Measurements from ENCODE around the gene VASH1.

Gene VASH1

GRCh38 chr14:76761136-76761959 lies at the start of gene VASH1:
Gene VASH1 (plus strand): TSS chr14:76761468. CDS start chr14:76762822, 1,354 bp downstream.
- TF ChIP-seq CTCF (IDR thresholded peaks at IDR 0.05; ENCODE audit: low read length): no peak
- no peak for TF ChIP-seq EZH2 (IDR thresholded peaks at IDR 0.05; ENCODE audit: borderline replicate concordance, low read length)
- no peaks in the 10 kb centered on the region for H4K20me1 ChIP-seq (ENCODE audit: insufficient read depth, low read length)
- H3K9me2 ChIP-seq (ENCODE audit: low read depth, low read length): no peaks in the 10 kb centered on the region
- no peak within 1 kb of the TSS for H2AFZ ChIP-seq (ENCODE audit: low read length)
- H3K79me2 ChIP-seq (ENCODE audit: insufficient read depth, low read length): no peaks in the 10 kb centered on the region
- no peak within 1 kb of the TSS for H3K9ac ChIP-seq (ENCODE audit: low read length)
- no peak within 1 kb of the TSS for H3K27ac ChIP-seq (ENCODE audit: low read depth, low read length, poor library complexity, severe bottlenecking)
- no peaks in the 10 kb centered on the region; the same call in 1 of the 2 replicates for H3K27me3 ChIP-seq (ENCODE audit: insufficient read depth, low read length)
- no peaks in the 10 kb centered on the region for H3K9me3 ChIP-seq (ENCODE audit: low read length)
- H3K4me1 ChIP-seq (ENCODE audit: insufficient read depth, low read length, severe bottlenecking): no peaks in the 10 kb centered on the region
- H3K36me3 ChIP-seq (ENCODE audit: insufficient read depth, low read length): no peaks in the 10 kb centered on the region
- peak within 1 kb of the TSS; percentile 46 for H3K4me3 ChIP-seq (ENCODE audit: low read depth, low read length, poor library complexity, severe bottlenecking)
- H3K4me2 ChIP-seq (ENCODE audit: low read length): peak within 1 kb of the TSS; percentile 36; the same call in 1 of the 2 replicates
- H3F3A ChIP-seq (ENCODE audit: insufficient read depth, low read length): no peaks in the 10 kb centered on the region

- Histone ChIP-seq H3K27ac (ENCODE audit: low read depth, low read length, poor library complexity, severe bottlenecking) (no peak overlapping the region), H3K4me2 (ENCODE audit: low read length) (no peak overlapping the region), H3K9me3 (ENCODE audit: low read length) (no peaks in the 10 kb centered on the region), H2AFZ (ENCODE audit: low read length) (no peak overlapping the region), H4K20me1 (ENCODE audit: insufficient read depth, low read length) (no peaks in the 10 kb centered on the region), H3K9ac (ENCODE audit: low read length) (no peak overlapping the region), H3K9me2 (ENCODE audit: low read depth, low read length) (no peaks in the 10 kb centered on the region), H3F3A (ENCODE audit: insufficient read depth, low read length) (no peaks in the 10 kb centered on the region), H3K27me3 (ENCODE audit: insufficient read depth, low read length) (peaks cover 8% of the 10 kb centered on the region; the same call in 1 of the 2 replicates), H3K36me3 (ENCODE audit: insufficient read depth, low read length) (no peaks in the 10 kb centered on the region), H3K4me3 (ENCODE audit: low read depth, low read length, poor library complexity, severe bottlenecking) (no peak overlapping the region), H3K4me1 (ENCODE audit: insufficient read depth, low read length, severe bottlenecking) (no peaks in the 10 kb centered on the region), H3K79me2 (ENCODE audit: insufficient read depth, low read length) (no peaks in the 10 kb centered on the region)
- TF ChIP-seq EZH2 (IDR thresholded peaks at IDR 0.05; ENCODE audit: borderline replicate concordance, low read length): no peak
- no peak for TF ChIP-seq CTCF (IDR thresholded peaks at IDR 0.05; ENCODE audit: low read length)
Observed at GRCh38 chr14:76713121-76713520, 48.1 kb upstream of the VASH1 start.

GRCh38 chr14:76714470-76714869 lies 46.8 kb upstream of the VASH1 start:
- no peaks in the 10 kb centered on the region for H3F3A ChIP-seq (ENCODE audit: insufficient read depth, low read length)
- no peaks in the 10 kb centered on the region for H3K4me1 ChIP-seq (ENCODE audit: insufficient read depth, low read length, severe bottlenecking)
- no peak overlapping the region for H2AFZ ChIP-seq (ENCODE audit: low read length)
- H3K9ac ChIP-seq (ENCODE audit: low read length): no peak overlapping the region
- H3K4me2 ChIP-seq (ENCODE audit: low read length): no peak overlapping the region
- H3K9me2 ChIP-seq (ENCODE audit: low read depth, low read length): no peaks in the 10 kb centered on the region
- peaks cover 10% of the 10 kb centered on the region; the same call in 1 of the 2 replicates for H3K27me3 ChIP-seq (ENCODE audit: insufficient read depth, low read length)
- TF ChIP-seq CTCF (IDR thresholded peaks at IDR 0.05; ENCODE audit: low read length) (no peak), EZH2 (IDR thresholded peaks at IDR 0.05; ENCODE audit: borderline replicate concordance, low read length) (no peak)
- H3K4me3 ChIP-seq (ENCODE audit: low read depth, low read length, poor library complexity, severe bottlenecking): no peak overlapping the region
- H3K79me2 ChIP-seq (ENCODE audit: insufficient read depth, low read length): no peaks in the 10 kb centered on the region
- no peak overlapping the region for H3K27ac ChIP-seq (ENCODE audit: low read depth, low read length, poor library complexity, severe bottlenecking)
- no peaks in the 10 kb centered on the region for H4K20me1 ChIP-seq (ENCODE audit: insufficient read depth, low read length)
- no peaks in the 10 kb centered on the region for H3K36me3 ChIP-seq (ENCODE audit: insufficient read depth, low read length)
- no peaks in the 10 kb centered on the region for H3K9me3 ChIP-seq (ENCODE audit: low read length)
